ENCODE measurements around the gene IRAK1BP1. TPM values are rescaled to one million over a fixed set of nuclear protein-coding genes. Genes with fewer than 3 reads are reported as not detected.

IRAK1BP1 gene
- polyA plus RNA-seq, 1 donor (not counting 4 experiments of a cell fraction or from before 2014, with no cell fraction given): 3.8 TPM

GRCh38 chr6:78835817-78836216 lies 31.5 kb upstream of the IRAK1BP1 start:
- Histone ChIP-seq H2AFZ (ENCODE audit: control insufficient read depth, low read length) (no peak overlapping the region), H3K4me3 (ENCODE audit: control insufficient read depth in 2 of 3, extremely low read depth in 1 of 3, insufficient read depth in 2 of 3, low read depth in 1 of 3, low read length in 3 of 3) (no peak overlapping the region), H3K9me3 (ENCODE audit: control insufficient read depth, low read depth, low read length) (no peaks in the 10 kb centered on the region), H3K79me2 (ENCODE audit: control insufficient read depth, insufficient read depth, low read length) (no peaks in the 10 kb centered on the region), H3K4me1 (ENCODE audit: control insufficient read depth, extremely low read depth, insufficient read depth, low read length) (no peaks in the 10 kb centered on the region), H4K20me1 (ENCODE audit: control insufficient read depth, extremely low read depth, insufficient read depth, low read length) (no peaks in the 10 kb centered on the region), H3K4me2 (ENCODE audit: control insufficient read depth, extremely low read depth, insufficient read depth, low read depth, low read length) (no peak overlapping the region), H3K27ac (ENCODE audit: control insufficient read depth, insufficient read depth, low read length) (no peak overlapping the region), H3K27me3 (ENCODE audit: control insufficient read depth, extremely low read depth, insufficient read depth, low read length) (no peaks in the 10 kb centered on the region), H3K9ac (ENCODE audit: control insufficient read depth, extremely low read depth, insufficient read depth, low read length) (no peak overlapping the region), H3K36me3 (ENCODE audit: control insufficient read depth in 2 of 2, extremely low read depth in 1 of 2, insufficient read depth in 2 of 2, low read length in 2 of 2) (no peaks in the 10 kb centered on the region), H3K9me1 (ENCODE audit: control insufficient read depth, extremely low read depth, insufficient read depth, low read length) (no peaks in the 10 kb centered on the region)
- FAIRE-seq: no peak
- DNase-seq (ENCODE audit: low read depth, low spot score): no peak
- dilution Hi-C loops (cut with MboI; ENCODE audit: extremely low pct_ligation_motif_present, low sequenced_read_pairs): no loop called here
- TF ChIP-seq CTCF (optimal IDR thresholded peaks at IDR 0.05 in 1 of 3, IDR thresholded peaks at IDR 0.05 in 1 of 3, conservative IDR thresholded peaks at IDR 0.05 in 1 of 3; ENCODE audit: extremely low read depth in 1 of 3, insufficient read depth in 2 of 3, low read length in 3 of 3): no peak
- no peak for TF ChIP-seq EZH2 (IDR thresholded peaks at IDR 0.05; ENCODE audit: low read length)

GRCh38 chr6:78836598-78836997 lies 30.8 kb upstream of the IRAK1BP1 start:
- no peak for FAIRE-seq
- H3K4me3 ChIP-seq (ENCODE audit: control insufficient read depth in 2 of 3, extremely low read depth in 1 of 3, insufficient read depth in 2 of 3, low read depth in 1 of 3, low read length in 3 of 3): no peak overlapping the region
- H4K20me1 ChIP-seq (ENCODE audit: control insufficient read depth, extremely low read depth, insufficient read depth, low read length): no peaks in the 10 kb centered on the region
- dilution Hi-C loops (cut with MboI; ENCODE audit: extremely low pct_ligation_motif_present, low sequenced_read_pairs): no loop called here
- no peaks in the 10 kb centered on the region for H3K4me1 ChIP-seq (ENCODE audit: control insufficient read depth, extremely low read depth, insufficient read depth, low read length)
- H3K79me2 ChIP-seq (ENCODE audit: control insufficient read depth, insufficient read depth, low read length): no peaks in the 10 kb centered on the region
- H3K9me3 ChIP-seq (ENCODE audit: control insufficient read depth, low read depth, low read length): no peaks in the 10 kb centered on the region
- H3K4me2 ChIP-seq (ENCODE audit: control insufficient read depth, extremely low read depth, insufficient read depth, low read depth, low read length): no peak overlapping the region
- H3K9ac ChIP-seq (ENCODE audit: control insufficient read depth, extremely low read depth, insufficient read depth, low read length): no peak overlapping the region
- H3K27ac ChIP-seq (ENCODE audit: control insufficient read depth, insufficient read depth, low read length): no peak overlapping the region
- no peaks in the 10 kb centered on the region for H3K27me3 ChIP-seq (ENCODE audit: control insufficient read depth, extremely low read depth, insufficient read depth, low read length)
- H2AFZ ChIP-seq (ENCODE audit: control insufficient read depth, low read length): no peak overlapping the region
- no peaks in the 10 kb centered on the region for H3K9me1 ChIP-seq (ENCODE audit: control insufficient read depth, extremely low read depth, insufficient read depth, low read length)
- TF ChIP-seq CTCF (optimal IDR thresholded peaks at IDR 0.05 in 1 of 3, IDR thresholded peaks at IDR 0.05 in 1 of 3, conservative IDR thresholded peaks at IDR 0.05 in 1 of 3; ENCODE audit: extremely low read depth in 1 of 3, insufficient read depth in 2 of 3, low read length in 3 of 3): no peak
- TF ChIP-seq EZH2 (IDR thresholded peaks at IDR 0.05; ENCODE audit: low read length): no peak
- H3K36me3 ChIP-seq (ENCODE audit: control insufficient read depth in 2 of 2, extremely low read depth in 1 of 2, insufficient read depth in 2 of 2, low read length in 2 of 2): no peaks in the 10 kb centered on the region
- no peak for DNase-seq (ENCODE audit: low read depth, low spot score)
